K562 (cell line): ENCODE measurements around the gene GGA3. TPM values are rescaled to one million over a fixed set of nuclear protein-coding genes. Genes with fewer than 3 reads are reported as not detected.

Source experiments
- GTF2A2 ChIP-seq: IDR thresholded peaks from 2 replicates; pipeline ENCODE4 v1.6.1; 2016; ENCODE audit warnings: mild to moderate bottlenecking, missing genetic modification characterization, missing compliant biosample characterization
- HDAC2 ChIP-seq: fragments of 450-650 bp; IDR thresholded peaks from 2 replicates; pipeline ENCODE4 v1.6.1; 2016; ENCODE audit warnings: mild to moderate bottlenecking
- MTA3 ChIP-seq: fragments of 450-650 bp; formaldehyde crosslinking; IDR thresholded peaks from 2 replicates; pipeline ENCODE4 v1.6.1; 2017; ENCODE audit warnings: mild to moderate bottlenecking, borderline replicate concordance
- NFRKB ChIP-seq: fragments of 450-650 bp; IDR thresholded peaks from 2 replicates; pipeline ENCODE4 v1.6.1; 2016; ENCODE audit warnings: low read depth
- POLR2A ChIP-seq: fragments of 450-650 bp; conservative IDR thresholded peaks from 2 replicates; pipeline ENCODE4 v1.6.1; 2016
- POLR3G ChIP-seq: IDR thresholded peaks from 2 replicates; pipeline ENCODE4 v1.6.1; 2011; ENCODE audit not compliant: insufficient read length, insufficient replicate concordance; ENCODE audit errors: extremely low read depth
- RBM39 ChIP-seq: fragments of 200-400 bp; formaldehyde crosslinking; optimal IDR thresholded peaks from 2 replicates; pipeline ENCODE3; 2018; ENCODE audit warnings: low read depth, low read length
- SMARCA5 ChIP-seq: fragments of 450-650 bp; IDR thresholded peaks from 2 replicates; pipeline ENCODE4 v1.6.1; 2016
- SP1 ChIP-seq: sonication (generic); formaldehyde crosslinking; IDR thresholded peaks from 2 replicates; pipeline ENCODE4 v1.8.1; 2022; ENCODE audit warnings: mild to moderate bottlenecking, missing genetic modification reagents
- SUPT5H ChIP-seq: fragments of 450-650 bp; IDR thresholded peaks from 2 replicates; pipeline ENCODE4 v1.6.1; 2016
- TAL1 ChIP-seq: fragments of 450-650 bp; IDR thresholded peaks from 2 replicates; pipeline ENCODE4 v1.6.1; 2016; ENCODE audit warnings: mild to moderate bottlenecking
- ZBTB43 ChIP-seq: sonication (generic); formaldehyde crosslinking; IDR thresholded peaks from 2 replicates; pipeline ENCODE4 v1.8.0; 2023; ENCODE audit warnings: mild to moderate bottlenecking, missing genetic modification reagents
- ZNF12 ChIP-seq: sonication (generic); formaldehyde crosslinking; IDR thresholded peaks from 2 replicates; pipeline ENCODE4 v1.4.0; 2020; ENCODE audit warnings: mild to moderate bottlenecking, missing genetic modification reagents
- ZNF407 ChIP-seq: fragments of 450-650 bp; IDR thresholded peaks from 2 replicates; pipeline ENCODE4 v1.6.1; 2016; ENCODE audit warnings: low read depth
- ZNF609 ChIP-seq: sonication (generic); formaldehyde crosslinking; IDR thresholded peaks from 2 replicates; pipeline ENCODE4 v1.8.1; 2023; ENCODE audit warnings: missing genetic modification reagents, mild to moderate bottlenecking, borderline replicate concordance
- polyA plus RNA-seq, 8 experiments: library from polyadenylated mRNA; depleted of rRNA in 4 of 8; stranded (reverse) in 5 of 8; unstranded in 3 of 8; fragments of >200 nt; fragmentation: Nextera tagmentation in 2 of 8; fragmentation: Illumina TruSeq in 1 of 8; extraction: Ambion mirVana in 2 of 8; extraction: Trizol in 1 of 8; gene quantifications; 2 replicates each; pipeline versions ENCODE4 v1.2.1 to v1.2.3, GENCODE V29; 2011 to 2014; ENCODE audit warnings: inconsistent platforms in 1 of 8, missing spikeins in 1 of 8
- total RNA-seq, 7 experiments: library from RNA; depleted of rRNA in 6 of 7; stranded (reverse); fragments of >200 nt in 6 of 7; fragmentation: Illumina TruSeq in 2 of 7; extraction: Trizol in 2 of 7; gene quantifications; 2 replicates each; pipeline versions ENCODE4 v1.2.1 to v1.2.3, GENCODE V29; 2011 to 2021; ENCODE audit warnings: low replicate concordance in 1 of 7

GGA3 gene
- total and polyA plus RNA-seq, 9 of the 15 experiments (the other 6 are each of a cell fraction or from before 2014, with no cell fraction given), result 5.7 to 64.9 (median 25.4) TPM

GRCh38 chr17:75205037-75205792 lies 56.2 kb downstream of the GGA3 start, which contains the start of gene NUP85 (continued):
- TF ChIP-seq GTF2A2 (tag), result 0 out of 2 replicates have a peak, but pooled peaks have one; percentile 10
- TF ChIP-seq POLR2A, result peak; percentile 94
- no peak for TF ChIP-seq ZNF12 (CRISPR knock-in tag)
- no peak for TF ChIP-seq NFRKB
- TF ChIP-seq HDAC2, result peak; percentile 43; the same call in 1 of the 2 replicates
- peak; percentile 90; the same call in 1 of the 2 replicates for TF ChIP-seq ZNF609 (CRISPR knock-in tag)
- TF ChIP-seq ZBTB43 (CRISPR knock-in tag), result no peak
- TF ChIP-seq ZNF407, result 0 out of 2 replicates have a peak, but pooled peaks have one; percentile 9
- peak; percentile 90 for TF ChIP-seq SP1 (CRISPR knock-in tag)
- peak; percentile 65 for TF ChIP-seq TAL1
- TF ChIP-seq RBM39, result peak; percentile 39
- TF ChIP-seq MTA3, result no peak; the same call in 1 of the 2 replicates
- no peak for TF ChIP-seq POLR3G
- peak; percentile 92 for TF ChIP-seq SUPT5H
- 0 out of 2 replicates have a peak, but pooled peaks have one; percentile 12 for TF ChIP-seq SMARCA5
